GM19351 (cell line): ENCODE results near the gene IQGAP2.
"Not testable (repeated sequence)": the region's sequence is repeated elsewhere in the genome, so short reads cannot be mapped to it uniquely, and the experiment has no call there.

ENCODE experiments used
- ATAC-seq: cut with Tn5 transposase; IDR thresholded peaks from one replicate; pipeline ENCODE4 v1.9.1; 2021; ENCODE audit warnings: mild to moderate bottlenecking, moderate library complexity; ENCODE audit not compliant: unreplicated experiment

IQGAP2 gene

GRCh38 chr5:76414788-76415187, 11.7 kb downstream of the IQGAP2 start:
- no peak for ATAC-seq

- ATAC-seq, result no peak
Observed at GRCh38 chr5:76415855-76416254, 12.8 kb downstream of the IQGAP2 start.

GRCh38 chr5:76419597-76420298, 16.7 kb downstream of the IQGAP2 start:
- ATAC-seq, result no peak

- ATAC-seq, result no peak
Observed at GRCh38 chr5:76422227-76422626, 19.1 kb downstream of the IQGAP2 start.

- no peak for ATAC-seq
Observed at GRCh38 chr5:76422742-76423141, 19.7 kb downstream of the IQGAP2 start.

- no peak for ATAC-seq
Observed at GRCh38 chr5:76425146-76425545, 22.1 kb downstream of the IQGAP2 start.

- ATAC-seq, result no peak
Observed at GRCh38 chr5:76425928-76426804, 23.1 kb downstream of the IQGAP2 start.

GRCh38 chr5:76427206-76428140, 24.4 kb downstream of the IQGAP2 start:
- no peak for ATAC-seq

- not testable (repeated sequence) for ATAC-seq
Observed at GRCh38 chr5:76428550-76428949, 25.5 kb downstream of the IQGAP2 start.

GRCh38 chr5:76433261-76433660, 30.2 kb downstream of the IQGAP2 start:
- ATAC-seq, result no peak

GRCh38 chr5:76437507-76437906, 34.4 kb downstream of the IQGAP2 start:
- not testable (repeated sequence) for ATAC-seq

GRCh38 chr5:76438025-76438424, 34.9 kb downstream of the IQGAP2 start:
- ATAC-seq, result no peak

GRCh38 chr5:76439201-76439600, 36.1 kb downstream of the IQGAP2 start:
- ATAC-seq, result no peak

- ATAC-seq, result no peak
Observed at GRCh38 chr5:76439929-76440328, 36.8 kb downstream of the IQGAP2 start.

- ATAC-seq, result no peak
Observed at GRCh38 chr5:76441101-76441500, 38.0 kb downstream of the IQGAP2 start.

- no peak for ATAC-seq
Observed at GRCh38 chr5:76441890-76442673, 39.0 kb downstream of the IQGAP2 start.

- no peak for ATAC-seq
Observed at GRCh38 chr5:76443066-76443800, 40.1 kb downstream of the IQGAP2 start.

GRCh38 chr5:76445063-76445462, 42.0 kb downstream of the IQGAP2 start:
- ATAC-seq, result no peak

- no peak for ATAC-seq
Observed at GRCh38 chr5:76445830-76446229, 42.7 kb downstream of the IQGAP2 start.

- no peak for ATAC-seq
Observed at GRCh38 chr5:76446776-76447175, 43.7 kb downstream of the IQGAP2 start.
